Ovary (tissue), 9 donors: ENCODE measurements around the gene AMBRA1. TPM values are rescaled to one million over a fixed set of nuclear protein-coding genes. Genes with fewer than 3 reads are reported as not detected.

Experiments
- DNase-seq, 5 donors: peaks; one replicate each; pipeline ENCODE4 v3.0.0-alpha.2; 2019 to 2020
- H3K27ac ChIP-seq, 2 donors: fragments of 200-600 bp; one replicate each; pipeline versions ENCODE4 v1.5.1 to v1.8.0; 2019 to 2022
- H3K27me3 ChIP-seq: fragments of 200-600 bp; one replicate; pipeline ENCODE4 v1.8.0; 2022
- H3K36me3 ChIP-seq: fragments of 200-600 bp; sonication (generic); one replicate; pipeline ENCODE4 v1.5.1; 2019
- H3K4me1 ChIP-seq: one replicate; pipeline ENCODE4 v1.8.1; 2013; ENCODE audit warnings: mild to moderate bottlenecking, moderate library complexity; ENCODE audit not compliant: insufficient read depth
- H3K4me3 ChIP-seq: fragments of 200-600 bp; sonication (generic); one replicate; pipeline ENCODE4 v1.5.1; 2017
- H3K9me3 ChIP-seq, 2 donors: fragments of 200-600 bp in 1 of 2; sonication (generic) in 1 of 2; one replicate each; pipeline versions ENCODE4 v1.5.1 to v1.8.1; 2013 to 2019; ENCODE audit warnings: mild to moderate bottlenecking in 1 of 2, moderate library complexity in 1 of 2
- CTCF ChIP-seq, 3 donors: fragments of 450-650 bp in 2 of 3; fragments of 200-600 bp in 1 of 3; IDR thresholded peaks; one replicate each; pipeline versions ENCODE4 v1.5.1 to v1.8.0; 2016 to 2022; ENCODE audit warnings: antibody characterized with exemption in 3 of 3, mild to moderate bottlenecking in 1 of 3
- EP300 ChIP-seq: sonication (generic); formaldehyde crosslinking; IDR thresholded peaks from one replicate; pipeline ENCODE4 v1.6.1; 2017; ENCODE audit warnings: antibody characterized with exemption
- POLR2A ChIP-seq: fragments of 450-650 bp; IDR thresholded peaks from one replicate; pipeline ENCODE4 v1.6.1; 2017; ENCODE audit warnings: antibody characterized with exemption, mild to moderate bottlenecking, moderate library complexity
- WGBS, 3 donors: extraction: QIAGEN DNeasy Blood & Tissue Kit in 1 of 3; methylation state at CpG; one replicate each; pipeline versions ENCODE4 v1.1.5 to v1.1.7; 2013 to 2017; 5-methylcytosine and 5-hydroxymethylcytosine counted together
- intact Hi-C, 4 donors: fragments of 100-400 bp; cut with DNase I; formaldehyde crosslinking; loops; one replicate each; pipeline versions ENCODE4 v1.11.0 to v1.15.1; 2022 to 2023
- polyA plus RNA-seq, 2 donors: library from polyadenylated mRNA; stranded (reverse); fragments of 200-250 nt in 1 of 2; fragments of 350-450 nt in 1 of 2; fragmentation: Illumina TruSeq in 1 of 2; extraction: RNeasy Lipid Tissue Mini Kit (QIAGEN cat#74804) in 1 of 2; gene quantifications; one replicate each; pipeline ENCODE4 v1.2.3, GENCODE V29; 2013 to 2014
- total RNA-seq, 7 donors: library from RNA; depleted of rRNA in 2 of 7; stranded (reverse); fragments of >200 nt in 2 of 7; fragmentation: NEBNext Ultra II Directional in 3 of 7; extraction: Animal tissue kit (Norgen Biotek cat#: 25700) in 3 of 7; gene quantifications; one replicate each; pipeline versions ENCODE4 v1.1.0 to v1.2.4, GENCODE V29; 2016 to 2023
- donor health status: DM: no; HTN: no; CAD: no; lungs with moderate emphysema.
- donor health status: DM: no; HTN: no; CAD: no.
- donor health status: Bipolar disorder and iron deficiency.
- donor health status: DM: yes; HTN: yes; CAD: no.
- donor health status: DM: no; HTN: no; CAD: no.
- donor health status: DM: yes; HTN: yes; CAD: no.

Gene AMBRA1
- total and polyA plus RNA-seq, 9 donors, result 18.7 to 38.1 (median 30.1) TPM

GRCh38 chr11:46506483-46506791 lies 87.4 kb downstream of the AMBRA1 start:
- TF ChIP-seq EP300, result no peak
- TF ChIP-seq CTCF (IDR thresholded peaks at IDR 0.05), result no peak
- no peak for TF ChIP-seq POLR2A
- no peaks in the 10 kb centered on the region for H3K4me1 ChIP-seq
- no peaks in the 10 kb centered on the region for H3K36me3 ChIP-seq
- H3K27me3 ChIP-seq, result no peaks in the 10 kb centered on the region
- no peak overlapping the region for H3K4me3 ChIP-seq
- WGBS, 3 donors, result 90 to 97% (median 95%) methylated on average over 2 of the region's 2 CpGs
- no peaks in the 10 kb centered on the region for H3K9me3 ChIP-seq
- H3K27ac ChIP-seq, result no peak overlapping the region
- DNase-seq, result no peak
- intact Hi-C loops, result no loop called here

- Histone ChIP-seq H3K27ac (no peak overlapping the region), H3K4me1 (no peaks in the 10 kb centered on the region), H3K27me3 (no peaks in the 10 kb centered on the region), H3K36me3 (no peaks in the 10 kb centered on the region), H3K9me3 (no peaks in the 10 kb centered on the region), H3K4me3 (no peak overlapping the region)
- 75 to 79% (median 78%) methylated on average over 6 of the region's 6 CpGs for WGBS, 3 donors
- intact Hi-C loops, result no loop called here
- no peak for DNase-seq
- TF ChIP-seq CTCF (IDR thresholded peaks at IDR 0.05), result no peak
- no peak for TF ChIP-seq POLR2A
- TF ChIP-seq EP300, result no peak
Observed at GRCh38 chr11:46505741-46506482, 87.9 kb downstream of the AMBRA1 start.

GRCh38 chr11:46504817-46505613 lies 88.8 kb downstream of the AMBRA1 start:
- H3K4me3 ChIP-seq, result no peak overlapping the region
- TF ChIP-seq CTCF (IDR thresholded peaks at IDR 0.05), result no peak
- TF ChIP-seq POLR2A, result no peak
- no peak for DNase-seq
- no peaks in the 10 kb centered on the region for H3K27me3 ChIP-seq
- no peaks in the 10 kb centered on the region for H3K9me3 ChIP-seq
- intact Hi-C loops, result no loop called here
- no peaks in the 10 kb centered on the region for H3K36me3 ChIP-seq
- 77 to 83% (median 81%) methylated on average over 3 of the region's 3 CpGs for WGBS, 3 donors
- no peaks in the 10 kb centered on the region for H3K4me1 ChIP-seq
- no peak overlapping the region for H3K27ac ChIP-seq

GRCh38 chr11:46499821-46500220 lies 94.0 kb downstream of the AMBRA1 start:
- WGBS, 3 donors, result 87 to 88% (median 88%) methylated on average over 5 of the region's 5 CpGs

More at GRCh38 chr11:46499821-46500220, 94.0 kb downstream of the AMBRA1 start:
- no peak for DNase-seq
- intact Hi-C loops, result no loop called here
- H3K27ac ChIP-seq, result no peak overlapping the region
- H3K4me3 ChIP-seq, result no peak overlapping the region
- H3K27me3 ChIP-seq, result no peaks in the 10 kb centered on the region
- H3K9me3 ChIP-seq, result no peaks in the 10 kb centered on the region
- no peak for TF ChIP-seq POLR2A
- no peak for TF ChIP-seq CTCF (IDR thresholded peaks at IDR 0.05)
- no peak for TF ChIP-seq EP300
- no peaks in the 10 kb centered on the region for H3K4me1 ChIP-seq
- H3K36me3 ChIP-seq, result no peaks in the 10 kb centered on the region
